A549 (cell line): Measurements from ENCODE around the gene BCAS1.

Source experiments
- CBX2 ChIP-seq: fragments of 200-600 bp; sonication (generic); IDR thresholded peaks from 2 replicates; pipeline ENCODE4 v1.6.1; 2016; ENCODE audit warnings: low read depth, mild to moderate bottlenecking, borderline replicate concordance
- CBX8 ChIP-seq: fragments of 200-600 bp; sonication (generic); IDR thresholded peaks from 2 replicates; pipeline ENCODE4 v1.6.1; 2016
- CTCF ChIP-seq: fragments of >200 bp; sonication (Bioruptor Twin); formaldehyde crosslinking; IDR thresholded peaks from 3 replicates; pipeline ENCODE4 v1.5.1; 2016
- KDM5A ChIP-seq: fragments of 200-600 bp; sonication (generic); IDR thresholded peaks from 2 replicates; pipeline ENCODE4 v1.6.1; 2016; ENCODE audit warnings: antibody characterized with exemption, mild to moderate bottlenecking
- PHF8 ChIP-seq: fragments of 200-600 bp; sonication (generic); IDR thresholded peaks from 2 replicates; pipeline ENCODE4 v1.6.1; 2016; ENCODE audit warnings: low read depth, mild to moderate bottlenecking, antibody characterized with exemption, moderate library complexity, borderline replicate concordance
- POLR2A ChIP-seq: IDR thresholded peaks from 2 replicates; pipeline ENCODE4 v1.6.1; 2012; ENCODE audit warnings: mild to moderate bottlenecking, low read length
- RCOR1 ChIP-seq: fragments of 150-350 bp; IDR thresholded peaks from 2 replicates; pipeline ENCODE4 v1.6.1; 2014; ENCODE audit warnings: antibody characterized with exemption, low read length, low read depth
- SMC3 ChIP-seq: fragments of >200 bp; sonication (Bioruptor Twin); formaldehyde crosslinking; IDR thresholded peaks from 3 replicates; pipeline ENCODE4 v1.6.1; 2018; ENCODE audit warnings: inconsistent platforms

- TF ChIP-seq KDM5A (no peak), POLR2A (no peak), CTCF (no peak), RCOR1 (no peak), SMC3 (no peak), CBX8 (no peak), PHF8 (no peak), CBX2 (no peak)
Observed at GRCh38 chr20:54002056-54002575, 68.3 kb downstream of the BCAS1 start.
